ENCODE results near the gene ADGRL3. TPM values are rescaled to one million over a fixed set of nuclear protein-coding genes. Genes with fewer than 3 reads are reported as not detected.
"Not testable (repeated sequence)": the region's sequence is repeated elsewhere in the genome, so short reads cannot be mapped to it uniquely, and the experiment has no call there.

ADGRL3 gene
- polyA plus RNA-seq, 4 donors: 24.8 to 61.0 (median 30.1) TPM

DNA sequence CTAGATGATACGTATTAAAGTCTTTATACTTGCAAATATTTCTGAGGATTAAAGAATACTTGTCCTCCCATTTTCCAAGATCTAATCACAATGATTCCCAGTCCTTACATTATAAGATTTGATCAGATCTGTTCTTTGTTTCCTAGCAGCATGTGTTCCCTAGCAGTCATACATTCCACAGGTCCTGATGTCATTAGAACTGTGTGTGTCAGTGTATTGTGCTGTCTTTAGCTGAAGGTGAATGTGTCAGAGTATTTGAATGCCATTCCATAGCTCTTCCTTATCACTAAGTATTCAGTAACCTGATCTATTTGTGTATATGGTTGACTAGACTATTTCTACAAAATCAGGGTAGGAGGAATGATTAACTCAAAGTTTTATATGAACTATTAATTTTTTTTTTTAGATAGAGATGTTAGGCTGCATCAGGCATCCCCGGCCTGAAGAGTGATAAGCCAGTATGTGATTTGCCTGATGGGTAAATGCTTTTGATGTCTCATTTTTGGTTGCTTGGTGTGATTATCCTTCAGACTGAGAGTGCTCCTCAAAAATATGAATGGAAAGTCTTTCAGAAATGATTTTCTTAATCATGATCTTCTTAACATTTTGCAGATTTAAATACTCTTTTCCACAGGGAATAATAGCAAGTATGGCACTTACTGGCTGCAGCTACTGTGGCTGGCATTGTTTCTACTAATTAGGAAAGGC, 4.4 kb downstream of the ADGRL3 start:
- no peak for DNase-seq (ENCODE audit: low read depth in 4 of 4, low spot score in 3 of 4)

DNA sequence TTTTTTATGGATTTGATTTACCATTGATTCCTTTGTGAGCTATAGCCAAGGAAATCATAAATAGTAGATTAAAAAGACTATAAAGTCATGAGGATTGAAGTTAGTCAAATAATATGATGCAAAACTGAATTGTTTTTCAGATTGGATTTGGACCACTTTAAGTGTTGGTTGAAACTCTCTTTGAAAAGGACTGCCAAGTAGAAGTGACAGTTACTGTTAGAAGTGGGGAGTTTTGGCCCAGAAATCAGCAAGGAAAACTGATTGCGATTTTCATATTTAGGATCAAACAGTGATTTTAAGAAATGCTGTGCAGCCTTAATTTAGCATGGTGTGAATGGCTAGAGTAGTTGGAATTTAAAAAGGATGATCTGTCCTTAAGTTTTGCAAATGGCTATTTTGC, 4.9 kb downstream of the ADGRL3 start:
- DNase-seq (ENCODE audit: low read depth in 4 of 4, low spot score in 3 of 4): no peak

DNA sequence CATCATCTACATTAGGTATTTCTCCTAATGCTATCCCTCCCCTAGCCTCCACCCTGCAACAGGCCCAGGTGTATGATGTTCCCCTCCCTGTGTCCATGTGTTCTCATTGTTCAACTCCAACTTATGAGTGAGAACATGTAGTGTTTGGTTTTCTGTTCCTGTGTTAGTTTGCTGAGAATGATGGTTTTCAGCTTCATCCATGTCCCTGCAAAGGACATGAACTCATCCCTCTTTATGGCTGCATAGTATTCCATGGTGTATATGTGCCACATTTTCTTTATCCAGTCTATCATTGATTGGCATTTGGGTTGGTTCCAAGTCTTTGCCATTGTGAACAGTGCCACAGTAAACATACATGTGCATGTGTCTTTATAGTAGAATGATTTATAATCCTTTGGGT, 7.0 kb downstream of the ADGRL3 start:
- not testable (repeated sequence) for DNase-seq (ENCODE audit: low read depth in 4 of 4, low spot score in 3 of 4)

DNA sequence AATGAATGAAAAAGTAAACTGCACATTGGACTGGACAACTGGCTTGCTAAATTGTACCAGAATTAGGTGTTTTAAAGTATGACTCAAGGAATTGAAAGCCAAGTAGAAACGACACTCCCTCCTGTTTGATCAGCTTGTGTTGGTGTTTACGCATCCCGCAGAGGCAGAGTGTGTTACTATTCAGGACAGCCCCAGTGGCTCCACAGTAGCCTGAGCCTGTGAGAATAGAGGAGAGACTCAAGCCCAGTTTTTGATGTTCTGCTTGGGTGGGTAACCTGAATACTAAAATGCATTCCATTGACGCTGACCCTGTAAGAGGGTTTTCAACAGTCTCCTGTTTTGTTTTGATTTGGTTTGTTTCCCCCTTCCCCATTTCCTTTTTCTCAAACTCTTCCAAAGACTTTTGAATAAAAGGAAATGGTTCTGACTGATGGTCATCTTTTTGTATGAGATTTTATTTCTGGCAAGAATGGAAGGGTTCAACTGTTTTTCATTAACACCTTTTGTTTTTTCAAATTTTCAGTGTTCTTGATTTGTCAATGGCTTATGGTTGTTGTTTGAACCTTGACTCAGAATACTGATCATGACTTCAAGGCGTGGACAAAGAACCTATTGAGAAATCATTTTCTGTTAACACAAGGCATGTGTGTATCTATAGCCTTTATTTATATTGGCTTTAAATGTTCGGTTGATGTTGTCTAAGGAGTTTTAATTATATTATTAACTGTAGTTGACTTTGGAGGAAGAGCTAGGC, 10.2 kb downstream of the ADGRL3 start:
- no peak for DNase-seq (ENCODE audit: low read depth in 4 of 4, low spot score in 3 of 4)

DNA sequence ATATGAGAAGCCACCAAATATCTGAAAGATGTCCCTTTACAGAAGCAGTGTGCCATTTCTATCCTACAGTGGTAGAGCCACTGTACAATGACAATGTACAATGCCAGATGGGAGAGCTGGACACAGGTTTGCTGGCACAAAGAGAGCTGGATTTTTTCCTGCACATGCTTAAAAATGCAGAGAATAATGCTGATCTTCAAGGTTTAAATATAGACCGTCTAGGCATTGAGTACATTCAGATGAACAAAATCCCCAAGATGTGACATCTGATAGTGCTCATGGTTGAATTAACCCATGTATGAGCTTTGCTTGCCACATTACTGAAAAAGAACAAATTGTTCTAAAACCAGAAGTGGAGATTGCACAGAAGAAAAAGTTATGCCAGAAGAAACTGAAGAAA, 11.7 kb downstream of the ADGRL3 start:
- DNase-seq (ENCODE audit: low read depth in 4 of 4, low spot score in 3 of 4): no peak

DNA sequence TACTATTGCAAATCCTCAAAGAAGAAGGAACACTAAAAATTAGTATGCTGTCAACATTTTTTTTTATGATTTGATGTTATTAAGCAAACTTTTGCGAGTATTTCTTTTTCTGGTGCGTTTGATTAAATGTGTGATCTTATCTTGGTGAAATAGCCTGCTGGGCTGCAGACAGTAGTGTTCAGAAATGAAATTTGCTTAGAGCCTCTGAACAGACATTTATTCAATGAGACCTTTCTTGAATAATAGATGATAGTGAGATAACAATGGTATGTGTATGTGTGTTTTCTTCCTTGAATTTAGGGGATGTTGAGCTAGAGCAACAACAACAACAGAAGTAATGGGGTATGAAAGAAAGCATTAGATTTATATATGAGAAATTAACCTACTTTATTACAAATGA, 12.7 kb downstream of the ADGRL3 start:
- DNase-seq (ENCODE audit: low read depth in 4 of 4, low spot score in 3 of 4): no peak

DNA sequence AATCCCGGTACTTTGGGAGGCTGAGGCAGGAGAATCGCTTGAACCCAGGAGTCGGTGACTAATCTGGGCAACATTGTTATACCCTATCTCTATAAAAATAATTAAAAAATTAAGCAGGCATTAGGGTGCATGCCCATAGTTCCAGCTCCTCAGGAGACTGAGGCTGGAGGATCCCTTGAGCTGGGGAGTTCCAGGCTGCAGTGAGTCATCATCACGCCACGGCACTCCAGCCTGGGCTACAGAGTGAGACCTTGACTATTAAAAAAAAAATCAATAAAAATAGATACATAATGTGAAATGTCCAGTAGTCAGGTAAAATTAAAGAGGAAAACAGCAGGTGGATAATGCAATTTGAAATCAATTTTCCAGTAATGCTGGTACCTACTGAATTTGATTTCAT, 14.6 kb downstream of the ADGRL3 start:
- no peak for DNase-seq (ENCODE audit: low read depth in 4 of 4, low spot score in 3 of 4)

DNA sequence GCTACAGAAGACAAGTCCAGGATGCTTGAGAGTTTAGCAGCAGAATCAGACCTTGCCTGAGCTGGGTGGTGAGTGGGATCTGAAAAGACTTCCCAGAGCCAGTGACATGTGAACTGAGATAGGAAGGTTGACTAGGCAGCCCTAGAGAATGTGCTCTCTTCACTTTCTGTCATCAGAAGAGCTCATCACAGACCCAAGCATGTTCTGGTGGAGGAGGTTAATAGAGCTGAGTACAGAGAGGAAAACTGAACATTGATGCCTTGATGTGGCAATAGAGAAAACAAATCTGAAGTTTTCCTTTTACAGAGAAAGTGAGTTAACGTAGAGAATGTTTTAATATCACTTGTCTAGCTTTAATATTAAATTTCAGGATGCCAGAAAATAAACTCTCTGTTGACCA, 17.1 kb downstream of the ADGRL3 start:
- no peak for DNase-seq (ENCODE audit: low read depth in 4 of 4, low spot score in 3 of 4)

DNA sequence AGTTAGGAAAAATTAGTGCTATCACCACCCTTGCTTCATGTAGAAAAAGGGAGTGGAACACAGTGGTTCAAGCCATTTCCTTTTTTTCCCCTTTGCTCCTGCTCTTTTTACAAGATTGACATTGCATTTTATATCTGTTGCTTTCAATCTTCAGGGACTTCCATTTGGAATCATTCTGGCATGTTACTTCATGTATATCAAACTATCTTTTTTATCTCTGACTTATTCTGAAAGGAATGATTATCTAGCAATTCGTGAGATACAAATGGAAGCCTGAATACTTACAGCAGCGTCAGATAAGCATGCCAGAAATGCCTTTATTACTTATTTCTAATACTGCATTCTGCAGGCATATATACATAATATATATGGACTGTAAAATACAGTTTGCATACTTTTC, 20.4 kb downstream of the ADGRL3 start:
- no peak for DNase-seq (ENCODE audit: low read depth in 4 of 4, low spot score in 3 of 4)

DNA sequence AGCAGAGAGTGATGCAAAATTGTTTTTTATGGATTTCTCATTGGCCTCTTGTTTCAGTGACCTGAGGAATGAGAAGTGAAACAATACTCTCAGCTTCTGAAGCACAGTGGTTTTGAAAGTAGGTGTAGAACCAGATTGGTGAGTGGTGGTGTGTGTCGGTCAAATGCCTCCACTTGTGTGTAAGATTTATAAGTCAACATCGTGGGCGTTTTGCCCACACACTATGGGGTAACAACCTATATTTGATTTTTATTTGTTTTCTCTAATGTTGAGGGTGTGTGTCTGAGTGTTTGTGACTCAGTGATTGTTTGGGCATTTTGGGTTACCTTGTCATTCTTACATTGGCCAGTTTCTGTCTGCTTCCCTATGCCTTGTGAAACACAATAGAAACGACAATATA, 23.3 kb downstream of the ADGRL3 start:
- no peak for DNase-seq (ENCODE audit: low read depth in 4 of 4, low spot score in 3 of 4)

DNA sequence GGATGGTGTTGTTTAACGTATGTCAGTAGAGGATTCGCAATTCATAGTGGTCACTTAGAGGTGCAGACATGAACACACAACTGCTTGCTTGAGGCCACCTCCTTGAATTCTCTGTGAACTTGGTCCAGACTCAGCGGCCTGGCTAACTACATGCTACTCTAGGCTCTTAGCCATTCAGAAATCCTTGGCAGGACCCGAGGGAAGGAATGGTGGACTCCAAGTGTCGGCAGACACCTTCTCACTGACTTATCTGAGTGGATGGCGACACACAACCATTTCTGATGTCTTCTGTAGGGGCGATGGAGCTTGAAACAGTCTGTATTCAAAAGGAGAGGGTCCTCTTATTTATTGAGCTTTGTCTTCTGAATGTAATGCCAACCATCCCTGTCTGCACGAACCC, 24.4 kb downstream of the ADGRL3 start:
- no peak for DNase-seq (ENCODE audit: low read depth in 4 of 4, low spot score in 3 of 4)

DNA sequence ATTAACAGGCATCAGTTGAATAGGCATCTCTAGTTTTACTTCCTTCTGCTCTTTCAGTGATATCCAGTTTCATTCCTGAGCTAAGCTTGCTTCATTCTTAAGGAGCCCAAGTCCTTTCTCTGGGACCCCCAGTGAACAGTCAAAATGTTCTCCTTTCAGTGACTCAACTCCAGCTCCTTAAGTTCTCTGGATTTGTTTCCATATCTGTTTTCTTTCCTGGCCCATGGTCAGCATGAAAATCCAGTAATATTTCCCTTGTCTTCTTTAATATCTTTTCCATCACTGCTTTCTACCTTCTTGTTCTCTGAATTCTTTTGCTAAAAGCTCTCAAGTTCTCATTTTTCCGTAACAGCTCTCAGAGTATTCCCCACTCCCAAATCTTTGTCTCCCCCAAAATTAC, 25.5 kb downstream of the ADGRL3 start:
- DNase-seq (ENCODE audit: low read depth in 4 of 4, low spot score in 3 of 4): no peak

DNA sequence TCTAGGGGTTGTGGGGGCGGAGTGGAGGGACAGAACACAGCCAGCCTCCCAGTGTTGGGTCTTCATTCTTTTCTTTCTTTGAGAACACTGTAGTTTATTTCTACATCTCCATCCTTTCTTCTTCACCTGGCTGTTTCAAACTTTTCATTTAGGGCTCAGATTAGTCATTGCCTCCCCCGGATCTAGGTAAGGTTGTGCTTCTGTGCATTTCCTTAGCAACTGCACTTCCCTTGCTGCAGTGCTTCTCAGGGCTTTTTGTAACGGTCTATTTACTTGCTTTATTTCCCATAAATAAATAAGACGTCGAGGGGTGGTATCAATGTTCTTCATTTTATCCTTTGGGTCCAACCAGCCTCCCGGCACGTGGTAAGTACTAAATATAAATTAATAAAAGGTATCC, 31.3 kb downstream of the ADGRL3 start:
- DNase-seq (ENCODE audit: low read depth in 4 of 4, low spot score in 3 of 4): no peak

DNA sequence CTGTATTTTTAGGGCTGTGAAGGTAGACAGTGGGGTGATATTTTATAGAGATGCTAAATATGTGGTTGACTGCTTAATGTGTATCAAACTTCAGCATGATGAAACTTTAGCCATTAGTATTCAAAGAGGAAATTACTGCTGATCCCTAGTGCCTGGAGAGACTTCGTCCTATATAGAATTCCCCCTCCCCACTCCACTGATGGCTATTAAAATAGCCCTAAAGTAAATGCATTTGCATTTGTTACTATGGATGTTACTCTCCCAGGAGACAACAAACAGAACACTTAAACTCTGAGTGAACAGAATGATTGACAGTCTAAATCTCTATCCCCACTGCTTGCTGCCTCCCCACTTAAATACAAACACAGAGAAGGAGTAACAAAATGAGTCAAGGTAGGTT, 39.1 kb downstream of the ADGRL3 start:
- DNase-seq (ENCODE audit: low read depth in 4 of 4, low spot score in 3 of 4): no peak

DNA sequence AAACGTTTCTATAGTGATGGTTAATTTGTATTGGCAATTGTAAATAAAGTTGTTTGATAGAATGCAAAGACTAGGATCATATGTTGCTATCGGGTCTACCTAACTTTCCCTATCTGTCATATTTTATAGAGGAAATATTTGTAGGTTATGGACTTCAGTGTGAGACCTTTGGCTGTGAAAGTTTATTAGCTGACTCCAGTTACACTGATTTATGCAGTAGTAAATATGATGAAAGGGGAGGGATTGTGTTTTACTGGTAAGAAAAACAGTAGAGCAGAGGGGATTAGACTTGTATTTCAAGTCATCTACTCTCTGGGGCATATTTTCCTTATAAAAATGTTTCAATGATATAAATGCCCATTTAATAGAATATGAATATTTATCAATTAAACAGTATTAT, 43.8 kb downstream of the ADGRL3 start:
- DNase-seq (ENCODE audit: low read depth in 4 of 4, low spot score in 3 of 4): no peak

DNA sequence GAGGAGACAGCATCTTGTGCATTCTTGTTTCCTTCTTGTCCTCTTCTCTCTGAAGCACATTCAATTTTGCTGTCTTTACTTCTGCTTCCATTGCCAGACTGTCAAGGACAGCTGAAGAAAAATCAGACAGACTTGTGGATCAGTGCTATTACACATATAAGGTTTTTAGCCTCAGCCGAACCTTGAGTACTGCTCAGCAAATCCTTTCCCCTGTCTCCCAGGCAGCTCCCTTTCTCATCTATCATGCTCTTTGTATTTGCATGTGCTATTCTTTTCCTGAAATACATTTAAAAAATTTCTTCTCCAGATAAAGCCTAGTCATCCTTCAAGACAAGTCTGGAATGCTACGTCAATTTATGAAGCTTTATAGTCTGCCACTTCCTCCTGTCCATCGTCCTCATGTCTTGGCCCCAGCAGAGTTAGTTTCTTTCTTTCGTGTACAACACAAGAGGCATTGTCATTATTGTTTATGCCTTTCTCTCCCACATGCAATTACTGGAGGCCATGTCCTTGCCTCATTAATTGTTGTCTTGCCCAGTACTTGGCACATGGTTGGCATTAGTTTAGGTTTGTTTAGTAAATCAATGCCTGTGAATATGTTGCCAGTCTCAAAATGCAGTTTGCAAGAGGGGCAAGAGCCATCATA, 45.1 kb downstream of the ADGRL3 start:
- DNase-seq (ENCODE audit: low read depth in 4 of 4, low spot score in 3 of 4): no peak

DNA sequence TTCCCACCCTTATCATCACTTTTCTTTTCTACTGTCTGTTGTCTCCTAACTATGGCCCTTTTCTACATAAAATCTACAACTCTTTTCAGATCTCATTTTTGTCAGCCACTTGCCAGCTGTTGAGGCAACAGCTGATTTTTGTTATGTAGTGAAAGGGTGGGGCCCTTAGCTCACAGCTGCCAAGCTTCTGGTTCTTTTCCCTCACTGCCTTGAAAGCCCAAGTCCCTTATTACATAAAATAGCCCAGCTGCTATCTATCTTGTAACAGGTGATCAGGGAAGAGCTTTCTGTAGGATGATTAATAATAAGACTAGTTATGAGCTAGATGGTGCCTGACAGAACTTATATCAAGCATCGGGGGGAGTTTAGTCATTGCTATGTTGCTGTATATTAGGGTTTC, 45.9 kb downstream of the ADGRL3 start:
- DNase-seq (ENCODE audit: low read depth in 4 of 4, low spot score in 3 of 4): no peak

DNA sequence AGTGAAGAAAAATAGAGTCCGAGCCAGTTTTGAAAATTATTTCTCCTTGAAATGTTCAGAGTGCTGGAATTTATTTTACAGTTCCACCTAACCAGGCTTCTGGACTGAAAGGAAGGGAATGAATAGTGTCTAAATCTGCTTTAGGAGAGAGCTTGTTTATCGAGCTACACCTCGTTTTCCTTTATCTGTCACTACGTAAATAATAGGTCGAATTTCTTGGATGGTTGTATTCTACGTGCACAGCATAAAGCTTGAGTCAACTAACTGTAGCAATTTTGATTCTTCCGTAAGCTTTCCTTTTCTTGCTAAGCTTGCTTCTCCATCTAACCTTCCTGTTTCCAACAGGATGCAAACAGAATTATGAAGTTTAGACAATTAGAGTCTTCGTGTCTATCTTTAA, 48.6 kb downstream of the ADGRL3 start:
- DNase-seq (ENCODE audit: low read depth in 4 of 4, low spot score in 3 of 4): no peak

DNA sequence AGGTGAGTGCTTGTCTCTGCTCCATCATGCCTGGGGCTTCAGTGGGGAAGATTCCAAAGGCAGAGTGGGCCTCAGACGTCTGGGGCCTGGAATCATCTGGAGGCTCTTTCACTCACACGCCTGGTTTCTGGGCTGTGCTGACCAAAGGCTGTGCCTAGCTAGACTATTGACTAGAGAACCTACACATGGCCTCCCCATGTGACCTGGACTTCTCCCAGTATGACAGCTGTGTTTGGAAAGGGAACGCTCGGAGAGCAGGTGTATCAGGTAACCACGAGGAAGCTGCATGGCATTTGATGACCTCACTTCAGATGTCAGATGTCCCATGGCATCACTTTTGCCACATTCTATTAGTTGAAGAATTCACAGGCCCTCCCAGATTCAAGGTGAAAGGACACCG, 51.0 kb downstream of the ADGRL3 start:
- no peak for DNase-seq (ENCODE audit: low read depth in 4 of 4, low spot score in 3 of 4)

DNA sequence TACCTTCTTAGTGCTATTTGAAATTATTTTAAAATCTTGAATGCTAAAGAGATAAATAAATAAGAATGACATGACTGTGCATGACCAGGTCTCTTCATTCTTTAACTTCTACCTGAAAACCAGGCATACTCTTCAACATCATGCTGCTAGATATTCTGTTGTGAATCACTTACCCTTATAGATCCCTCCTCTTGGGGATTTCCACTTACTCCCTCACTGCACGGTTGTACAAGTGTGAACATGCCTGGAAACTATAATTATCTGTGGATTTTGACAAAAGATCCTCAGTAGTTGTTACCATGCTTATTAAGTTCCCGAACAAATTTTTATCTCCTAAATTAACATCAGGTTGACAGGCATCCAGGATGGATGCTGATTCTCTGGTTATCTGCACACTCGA, 54.3 kb downstream of the ADGRL3 start:
- no peak for DNase-seq (ENCODE audit: low read depth in 4 of 4, low spot score in 3 of 4)

DNA sequence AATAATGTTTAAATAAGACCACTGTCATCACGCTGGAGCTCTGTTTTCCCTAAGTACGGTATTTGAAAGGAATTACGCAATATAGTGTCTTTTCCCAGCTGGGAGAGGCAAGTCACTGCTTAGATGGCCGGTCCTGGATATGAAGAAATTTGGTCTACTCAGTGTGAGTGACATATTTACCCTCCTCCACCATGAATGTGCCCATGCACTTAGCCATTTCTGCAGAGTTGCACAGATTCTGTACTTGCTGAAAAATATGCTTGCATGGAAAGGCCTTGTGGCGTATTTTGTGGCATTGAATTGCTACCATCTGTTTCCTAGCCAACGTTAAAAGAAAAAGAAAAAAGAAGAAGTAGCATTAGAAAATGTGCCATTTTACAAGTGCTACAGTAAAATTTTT, 73.1 kb downstream of the ADGRL3 start:
- no peak for DNase-seq (ENCODE audit: low read depth in 4 of 4, low spot score in 3 of 4)

DNA sequence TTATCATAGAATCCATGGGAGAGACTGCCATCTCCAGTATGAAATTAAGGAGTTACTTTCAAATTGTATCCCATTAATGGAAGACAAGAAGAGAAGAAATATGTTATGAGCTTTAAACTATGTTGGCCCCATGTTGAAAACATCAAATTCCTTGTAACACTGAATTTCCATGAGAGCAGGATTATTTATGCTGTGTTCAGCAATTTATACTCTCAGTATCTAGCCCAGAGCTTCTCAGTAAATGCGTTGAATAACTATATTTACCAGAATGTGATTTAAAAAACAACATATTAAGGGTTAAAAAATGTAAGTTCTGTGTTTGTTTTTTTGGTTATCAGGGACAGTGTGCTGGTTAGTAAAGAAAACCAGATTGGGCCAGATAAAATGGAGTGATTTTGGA, 74.2 kb downstream of the ADGRL3 start:
- no peak for DNase-seq (ENCODE audit: low read depth in 4 of 4, low spot score in 3 of 4)

Measured in left renal pelvis (tissue), 4 donors.